Hepatocyte (in vitro differentiated cells): Measurements from ENCODE around the gene COL4A2.

Source experiments
- EZH2 ChIP-seq: fragments of 200-600 bp; sonication (generic); IDR thresholded peaks from 2 replicates; pipeline ENCODE4 v1.6.1; 2016; ENCODE audit warnings: antibody characterized with exemption, mild to moderate bottlenecking, borderline replicate concordance
- TF ChIP-seq, protein P1 (sequence below): fragments of 200-600 bp; sonication (generic); IDR thresholded peaks from 2 replicates; pipeline ENCODE4 v1.5.1; 2016; ENCODE audit warnings: antibody characterized with exemption, mild to moderate bottlenecking; ENCODE audit not compliant: poor library complexity

DNA sequence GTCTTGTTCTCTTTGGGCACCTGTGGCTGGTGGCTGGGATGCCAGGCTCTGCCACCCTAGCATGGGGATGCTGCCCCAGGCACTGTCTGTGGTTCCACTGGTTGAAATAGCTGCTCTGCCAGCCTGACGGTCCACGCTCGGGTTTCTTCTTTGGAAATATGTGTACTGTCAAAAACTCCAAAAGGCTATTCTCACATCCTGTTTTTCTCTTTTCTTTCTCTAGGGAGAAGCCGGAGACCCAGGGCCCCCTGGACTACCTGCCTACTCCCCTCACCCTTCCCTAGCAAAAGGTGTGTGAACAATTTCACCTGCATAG lies 139.4 kb downstream of the COL4A2 start:
- TF ChIP-seq, protein P1, sequence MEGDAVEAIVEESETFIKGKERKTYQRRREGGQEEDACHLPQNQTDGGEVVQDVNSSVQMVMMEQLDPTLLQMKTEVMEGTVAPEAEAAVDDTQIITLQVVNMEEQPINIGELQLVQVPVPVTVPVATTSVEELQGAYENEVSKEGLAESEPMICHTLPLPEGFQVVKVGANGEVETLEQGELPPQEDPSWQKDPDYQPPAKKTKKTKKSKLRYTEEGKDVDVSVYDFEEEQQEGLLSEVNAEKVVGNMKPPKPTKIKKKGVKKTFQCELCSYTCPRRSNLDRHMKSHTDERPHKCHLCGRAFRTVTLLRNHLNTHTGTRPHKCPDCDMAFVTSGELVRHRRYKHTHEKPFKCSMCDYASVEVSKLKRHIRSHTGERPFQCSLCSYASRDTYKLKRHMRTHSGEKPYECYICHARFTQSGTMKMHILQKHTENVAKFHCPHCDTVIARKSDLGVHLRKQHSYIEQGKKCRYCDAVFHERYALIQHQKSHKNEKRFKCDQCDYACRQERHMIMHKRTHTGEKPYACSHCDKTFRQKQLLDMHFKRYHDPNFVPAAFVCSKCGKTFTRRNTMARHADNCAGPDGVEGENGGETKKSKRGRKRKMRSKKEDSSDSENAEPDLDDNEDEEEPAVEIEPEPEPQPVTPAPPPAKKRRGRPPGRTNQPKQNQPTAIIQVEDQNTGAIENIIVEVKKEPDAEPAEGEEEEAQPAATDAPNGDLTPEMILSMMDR, result no peak
- no peak for TF ChIP-seq EZH2
